IPS DF 6.9 (cell line): ENCODE results near the gene ZNF213.

Experiments
- DNase-seq: peaks from one replicate; pipeline ENCODE4 v3.0.0-alpha.2; 2013; ENCODE audit warnings: low read depth, low spot score
- H3K27ac ChIP-seq: one replicate; pipeline ENCODE4 v1.5.1; 2013; ENCODE audit warnings: low read length, control low read depth
- H3K27me3 ChIP-seq: 2 replicates; pipeline ENCODE4 v1.6.1; 2013; ENCODE audit warnings: mild to moderate bottlenecking, low read length; ENCODE audit not compliant: control insufficient read depth, insufficient read depth
- H3K36me3 ChIP-seq: 2 replicates; pipeline ENCODE4 v1.6.1; 2013; ENCODE audit warnings: low read length; ENCODE audit not compliant: control insufficient read depth, insufficient read depth
- H3K4me1 ChIP-seq: 2 replicates; pipeline ENCODE4 v1.6.1; 2013; ENCODE audit warnings: low read length; ENCODE audit not compliant: control insufficient read depth, insufficient read depth
- H3K4me3 ChIP-seq: 2 replicates; pipeline ENCODE4 v1.5.1; 2013; ENCODE audit warnings: mild to moderate bottlenecking, low read length
- H3K9me3 ChIP-seq: 2 replicates; pipeline ENCODE4 v1.6.1; 2013; ENCODE audit warnings: low read length, inconsistent platforms; ENCODE audit not compliant: control insufficient read depth, insufficient read depth
- WGBS: extraction: QIAGEN DNeasy Blood & Tissue Kit; methylation state at CpG from one replicate; pipeline ENCODE4 v1.1.7; 2013; ENCODE audit warnings: mixed read lengths, missing lambda C conversion rate; ENCODE audit not compliant: insufficient read length, insufficient coverage; 5-methylcytosine and 5-hydroxymethylcytosine counted together

The ZNF213 gene

DNA sequence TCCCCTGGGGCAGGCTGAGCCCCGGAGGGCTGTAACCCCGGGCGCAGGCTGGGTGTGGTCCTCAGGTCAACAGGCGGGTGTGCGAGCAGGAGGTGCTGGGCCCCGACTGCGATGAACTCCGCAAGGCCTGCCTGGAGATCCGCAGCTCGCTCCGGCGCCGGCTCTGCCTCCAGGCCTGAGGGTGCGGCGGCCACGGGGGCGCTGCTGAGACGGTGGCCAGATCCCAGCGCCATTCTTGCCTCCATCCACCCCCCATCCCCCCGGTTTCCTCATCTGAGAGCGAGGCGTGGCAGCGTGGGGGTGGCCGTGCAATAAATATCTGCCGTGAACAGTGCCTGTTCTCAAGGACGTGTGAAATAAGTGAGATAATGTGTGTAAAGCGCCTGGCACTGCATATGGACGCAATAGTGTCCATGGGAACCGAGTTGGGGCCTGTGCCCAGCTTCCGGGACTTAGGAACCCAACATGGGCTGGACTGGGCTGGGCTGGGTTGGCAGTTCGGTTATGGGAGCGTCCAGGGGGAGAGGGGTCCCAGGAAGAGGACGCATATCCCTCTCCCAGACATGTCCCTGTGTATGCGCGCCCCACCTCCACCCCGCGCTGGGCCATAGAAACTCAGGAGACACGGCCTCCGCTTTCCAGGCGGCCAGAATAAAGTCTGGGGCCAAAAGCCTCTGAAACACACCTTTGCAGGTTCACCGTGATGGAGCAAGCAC, 15.0 kb downstream of the ZNF213 start:
- H3K27ac ChIP-seq: no peak overlapping the region
- peak overlapping the region; percentile 69 for H3K4me3 ChIP-seq
- DNase-seq: no peak
- H3K4me1 ChIP-seq: 0 out of 2 replicates have a peak, but pooled peaks cover 1% of the 10 kb centered on the region
- H3K36me3 ChIP-seq: no peaks in the 10 kb centered on the region; the same call in 1 of the 2 replicates
- no peaks in the 10 kb centered on the region for H3K9me3 ChIP-seq
- peaks cover 8% of the 10 kb centered on the region; the same call in 1 of the 2 replicates for H3K27me3 ChIP-seq
- no CpG with 5 or more reads among the region's 41 CpGs for WGBS

DNA sequence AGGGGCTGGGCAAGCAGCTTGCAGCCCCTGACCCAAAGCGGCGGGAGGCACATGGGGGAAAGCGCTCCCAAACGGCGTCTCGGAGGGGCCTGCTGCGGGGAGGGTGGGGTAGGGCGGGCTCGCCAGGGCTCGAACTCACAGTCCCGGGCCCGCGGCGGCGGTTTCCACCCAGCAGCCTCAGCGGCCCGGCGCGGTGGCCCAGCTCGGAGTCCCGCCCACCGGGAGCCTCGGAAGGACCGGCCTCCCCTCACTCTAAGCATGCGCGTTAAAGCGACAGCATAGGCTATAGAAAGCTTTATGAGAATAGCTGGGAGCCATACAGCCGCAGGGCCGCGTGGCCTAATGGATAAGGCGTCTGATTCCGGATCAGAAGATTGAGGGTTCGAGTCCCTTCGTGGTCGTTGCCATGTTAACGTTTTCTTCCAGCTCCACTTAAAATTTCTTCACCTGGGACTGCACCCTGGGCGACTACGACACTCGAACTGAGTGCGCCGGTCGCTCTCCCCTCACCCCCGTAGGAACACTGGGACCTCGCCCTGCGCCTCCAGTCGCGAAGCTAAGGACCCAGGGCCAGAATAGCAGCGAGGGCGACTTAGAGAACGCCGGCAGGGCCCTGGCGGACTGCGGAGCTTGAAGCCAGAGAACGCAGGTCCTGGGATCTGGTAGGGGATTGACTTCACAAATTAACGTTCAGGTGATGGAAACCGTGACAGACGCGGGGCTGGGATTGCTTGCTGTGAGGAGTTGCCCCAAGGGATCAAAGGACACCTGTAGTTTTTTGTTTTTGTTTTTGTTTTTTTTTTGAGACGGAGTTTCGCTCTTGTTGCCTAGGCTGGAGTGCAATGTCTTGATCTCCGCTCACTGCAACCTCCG, 15.8 kb downstream of the ZNF213 start:
- DNase-seq: no peak
- Histone ChIP-seq H3K9me3 (no peaks in the 10 kb centered on the region), H3K4me3 (peak overlapping the region; percentile 69), H3K27ac (no peak overlapping the region), H3K36me3 (no peaks in the 10 kb centered on the region; the same call in 1 of the 2 replicates), H3K4me1 (0 out of 2 replicates have a peak, but pooled peaks cover 1% of the 10 kb centered on the region), H3K27me3 (peaks cover 8% of the 10 kb centered on the region; the same call in 1 of the 2 replicates)
- no CpG with 5 or more reads among the region's 62 CpGs for WGBS

DNA sequence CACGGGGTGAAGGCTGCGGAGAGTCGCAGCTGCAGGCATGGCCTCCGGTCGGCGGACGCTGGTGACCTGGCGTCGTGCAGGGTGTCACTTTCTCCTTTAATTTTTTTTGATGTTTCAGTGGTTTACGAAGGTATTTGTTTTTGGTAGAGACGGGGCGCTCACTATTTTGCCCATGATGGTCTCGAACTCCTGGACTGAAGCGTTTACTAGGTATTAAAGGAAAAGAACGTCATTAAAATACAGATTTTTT, 17.1 kb downstream of the ZNF213 start:
- no peaks in the 10 kb centered on the region for H3K9me3 ChIP-seq
- H3K4me1 ChIP-seq: 0 out of 2 replicates have a peak, but pooled peaks cover 1% of the 10 kb centered on the region
- H3K4me3 ChIP-seq: peak overlapping the region; percentile 60; the same call in 1 of the 2 replicates
- no peak for DNase-seq
- no peaks in the 10 kb centered on the region; the same call in 1 of the 2 replicates for H3K36me3 ChIP-seq
- WGBS: no CpG with 5 or more reads among the region's 15 CpGs
- no peak overlapping the region for H3K27ac ChIP-seq
- peaks cover 8% of the 10 kb centered on the region; the same call in 1 of the 2 replicates for H3K27me3 ChIP-seq

DNA sequence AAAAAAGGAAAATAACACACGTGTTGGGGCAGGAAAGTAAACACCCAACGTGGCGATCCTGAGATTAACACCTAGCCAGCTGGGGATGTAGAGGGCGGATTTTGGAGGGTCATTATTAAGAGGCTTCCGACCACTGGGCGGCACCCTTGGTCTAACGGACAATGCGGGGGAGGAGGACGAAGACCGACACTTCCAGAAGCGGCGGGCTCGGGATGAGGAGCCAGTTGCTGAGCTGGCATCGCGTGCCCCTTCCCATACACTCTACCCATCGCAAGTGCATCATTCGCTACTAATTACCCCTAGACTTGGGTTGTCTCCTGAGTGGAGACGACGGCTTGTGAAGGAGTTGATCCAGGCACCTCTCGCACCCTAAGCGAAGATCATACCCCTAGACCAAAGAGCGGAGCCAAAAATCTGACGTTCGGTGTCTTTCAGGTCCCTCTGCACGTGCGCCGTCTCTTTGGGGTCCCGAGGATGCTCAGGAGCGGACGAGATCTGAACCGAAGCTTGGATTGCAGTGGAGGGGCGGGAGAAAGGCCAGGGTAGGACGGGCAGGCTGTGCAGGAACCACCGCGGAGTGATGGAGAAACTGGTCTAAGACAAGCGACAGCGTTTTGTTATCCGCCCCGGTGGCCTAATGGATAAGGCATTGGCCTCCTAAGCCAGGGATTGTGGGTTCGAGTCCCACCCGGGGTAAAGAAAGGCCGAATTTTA, 17.6 kb downstream of the ZNF213 start:
- peaks cover 1% of the 10 kb centered on the region; the same call in 1 of the 2 replicates for H3K4me1 ChIP-seq
- peak overlapping the region; percentile 60; the same call in 1 of the 2 replicates for H3K4me3 ChIP-seq
- no peak for DNase-seq
- H3K27me3 ChIP-seq: peaks cover 8% of the 10 kb centered on the region; the same call in 1 of the 2 replicates
- no peak overlapping the region for H3K27ac ChIP-seq
- WGBS: no CpG with 5 or more reads among the region's 42 CpGs
- H3K9me3 ChIP-seq: no peaks in the 10 kb centered on the region
- no peaks in the 10 kb centered on the region; the same call in 1 of the 2 replicates for H3K36me3 ChIP-seq

DNA sequence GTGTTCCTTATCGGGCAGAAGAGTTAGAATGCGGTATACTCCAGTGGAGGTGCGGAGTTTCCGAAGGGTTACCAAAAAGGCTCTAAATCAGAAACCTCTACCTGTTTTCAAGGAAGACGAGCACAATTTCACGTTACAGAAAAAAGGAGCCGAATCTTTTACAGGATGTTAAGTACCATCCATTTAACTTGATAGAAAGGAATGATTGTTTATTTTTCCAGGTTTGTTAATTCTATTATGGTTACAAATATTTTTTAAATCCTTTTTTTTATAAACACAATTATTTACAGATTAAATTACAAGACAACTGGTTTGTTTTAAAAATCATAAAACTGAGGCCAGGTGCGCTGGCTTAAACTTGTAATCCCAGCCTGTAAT, 18.2 kb downstream of the ZNF213 start:
- Histone ChIP-seq H3K4me3 (no peak overlapping the region), H3K36me3 (no peaks in the 10 kb centered on the region; the same call in 1 of the 2 replicates), H3K9me3 (no peaks in the 10 kb centered on the region), H3K27me3 (peaks cover 11% of the 10 kb centered on the region; the same call in 1 of the 2 replicates), H3K4me1 (peaks cover 1% of the 10 kb centered on the region), H3K27ac (no peak overlapping the region)
- no peak for DNase-seq
- no CpG with 5 or more reads among the region's 8 CpGs for WGBS

DNA sequence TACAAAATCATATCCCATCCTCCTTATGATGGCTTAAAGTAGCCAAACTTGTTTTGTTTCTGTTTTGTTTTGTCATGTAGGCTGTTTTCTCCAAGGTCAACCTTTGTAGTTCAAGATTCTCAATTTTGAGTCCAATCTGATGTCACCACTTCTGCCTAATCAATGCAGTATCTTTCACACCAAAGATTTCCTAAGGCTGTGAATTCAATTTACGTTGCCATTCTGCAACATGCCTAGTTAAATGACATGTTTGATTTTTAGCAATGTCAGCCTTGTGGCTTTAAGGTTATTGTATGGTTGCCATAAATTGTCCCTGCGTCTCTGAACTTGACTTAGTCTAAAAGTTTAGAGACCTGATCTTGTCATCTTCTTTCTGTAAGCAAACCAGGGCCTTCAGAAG, 20.4 kb downstream of the ZNF213 start:
- Histone ChIP-seq H3K4me1 (peaks cover 1% of the 10 kb centered on the region), H3K4me3 (no peak overlapping the region), H3K9me3 (no peaks in the 10 kb centered on the region), H3K27me3 (peaks cover 3% of the 10 kb centered on the region; the same call in 1 of the 2 replicates), H3K27ac (no peak overlapping the region), H3K36me3 (no peaks in the 10 kb centered on the region)
- no peak for DNase-seq
- WGBS: no CpG with 5 or more reads among the region's 2 CpGs

DNA sequence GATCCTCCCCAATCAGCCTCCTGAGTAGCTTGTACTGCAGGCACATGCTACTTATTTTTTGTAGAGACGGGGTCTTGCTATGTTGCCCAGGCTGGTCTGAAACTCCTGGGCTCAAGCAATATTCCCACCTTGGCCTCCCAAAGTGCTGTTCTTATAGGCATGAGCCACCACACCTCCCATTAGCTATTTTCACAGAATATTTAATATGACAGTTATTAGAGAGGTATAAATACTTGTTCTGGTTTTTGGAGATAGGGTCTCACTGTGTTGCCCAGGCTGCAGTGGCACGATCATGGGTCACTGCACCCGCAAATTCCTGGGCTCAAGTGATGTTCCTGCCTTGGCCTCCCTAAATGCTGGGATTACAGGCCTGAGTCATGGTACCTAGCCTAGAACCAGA, 21.1 kb downstream of the ZNF213 start:
- no CpG with 5 or more reads among the region's 3 CpGs for WGBS
- H3K27me3 ChIP-seq: peaks cover 3% of the 10 kb centered on the region; the same call in 1 of the 2 replicates
- H3K27ac ChIP-seq: no peak overlapping the region
- H3K4me3 ChIP-seq: no peak overlapping the region
- H3K4me1 ChIP-seq: peaks cover 1% of the 10 kb centered on the region
- no peak for DNase-seq
- no peaks in the 10 kb centered on the region for H3K9me3 ChIP-seq
- no peaks in the 10 kb centered on the region for H3K36me3 ChIP-seq

DNA sequence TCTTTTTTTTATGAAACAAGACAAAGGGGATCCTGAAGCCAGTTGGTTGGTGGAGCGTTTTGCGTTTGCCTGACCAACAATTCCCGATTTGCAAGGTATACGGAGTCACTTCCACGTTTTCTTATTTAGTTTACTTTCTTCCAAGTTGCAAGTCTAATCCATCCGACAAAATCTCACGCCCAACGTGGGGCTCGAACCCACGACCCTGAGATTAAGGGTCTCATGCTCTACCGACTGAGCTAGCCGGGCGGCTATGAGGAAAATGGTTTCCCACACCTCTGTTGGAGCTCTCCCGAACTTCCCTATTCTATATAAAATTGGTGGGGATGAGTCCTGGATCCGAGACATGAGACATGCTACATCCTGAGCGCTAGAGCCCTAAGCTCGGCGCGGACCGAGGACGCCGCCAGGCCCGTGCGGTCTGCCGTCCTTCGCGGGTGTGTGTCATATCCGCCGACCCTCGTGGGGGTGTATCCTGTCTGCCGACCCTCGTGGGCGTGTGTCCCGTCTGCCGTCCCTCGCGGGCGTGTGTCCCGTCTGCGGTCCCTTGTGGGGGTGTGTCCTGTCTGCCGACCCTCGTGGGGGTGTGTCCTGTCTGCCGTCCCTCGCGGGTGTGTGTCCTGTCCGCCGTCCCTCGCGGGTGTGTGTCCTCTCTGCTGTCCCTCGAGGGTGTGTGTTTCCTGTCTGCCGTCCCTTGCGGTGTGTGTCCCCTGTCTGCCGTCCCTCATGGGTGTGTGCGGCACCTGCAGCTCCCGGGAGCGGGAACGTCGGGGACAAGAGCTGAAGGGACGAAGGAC, 22.6 kb downstream of the ZNF213 start:
- no peaks in the 10 kb centered on the region; the same call in none of the 2 replicates for H3K4me1 ChIP-seq
- no peaks in the 10 kb centered on the region for H3K36me3 ChIP-seq
- H3K9me3 ChIP-seq: no peaks in the 10 kb centered on the region
- H3K27ac ChIP-seq: no peak overlapping the region
- WGBS: no CpG with 5 or more reads among the region's 59 CpGs
- DNase-seq: no peak
- H3K4me3 ChIP-seq: peak overlapping the region; percentile 80
- H3K27me3 ChIP-seq: peaks cover 3% of the 10 kb centered on the region; the same call in 1 of the 2 replicates

DNA sequence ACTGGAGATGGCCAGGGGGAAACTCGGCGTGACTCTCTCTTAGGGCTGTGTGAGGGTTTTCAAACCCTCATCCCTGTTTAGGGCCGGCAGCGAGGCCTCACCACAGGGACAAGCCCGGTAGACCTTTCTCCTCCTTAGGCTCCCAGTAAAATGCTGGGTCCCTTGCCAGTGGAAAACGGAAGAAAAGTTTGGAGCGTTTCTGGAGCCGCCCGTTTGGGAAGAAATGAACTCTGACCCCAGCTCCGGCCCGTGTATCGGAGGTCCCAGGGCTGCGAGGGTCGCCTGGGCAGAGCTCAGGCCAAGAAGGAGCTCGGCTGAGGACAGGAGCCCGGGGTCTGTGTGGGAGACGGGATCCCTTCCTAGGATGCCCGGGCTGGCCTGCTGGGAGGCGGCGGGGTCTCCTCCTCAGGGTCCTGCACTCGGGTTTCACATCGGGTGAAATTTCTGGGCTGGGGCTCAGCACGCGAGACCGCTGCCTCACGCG, 23.2 kb downstream of the ZNF213 start:
- no peaks in the 10 kb centered on the region; the same call in none of the 2 replicates for H3K4me1 ChIP-seq
- no peaks in the 10 kb centered on the region for H3K36me3 ChIP-seq
- peak overlapping the region; percentile 80 for H3K4me3 ChIP-seq
- no peak overlapping the region for H3K27ac ChIP-seq
- WGBS: no CpG with 5 or more reads among the region's 27 CpGs
- peaks cover 3% of the 10 kb centered on the region; the same call in 1 of the 2 replicates for H3K27me3 ChIP-seq
- no peaks in the 10 kb centered on the region for H3K9me3 ChIP-seq
- no peak for DNase-seq
